BLaER1 treated with 17β-estradiol and CSF1 and Interleukin-3, amounts not matched to agents 10 nM and 100 nM (cell line): Measurements from ENCODE around the gene SRF.

Experiments used
- H3K27ac ChIP-seq, 11 experiments: shearing (Covaris generic); formaldehyde crosslinking; 2 replicates each; pipeline ENCODE4 v1.8.1; 2022
- H3K27me3 ChIP-seq, 11 experiments: shearing (Covaris generic); formaldehyde crosslinking; 2 replicates each; pipeline ENCODE4 v1.8.1; 2022
- H3K36me3 ChIP-seq, 11 experiments: shearing (Covaris generic); formaldehyde crosslinking; 2 replicates each; pipeline ENCODE4 v1.8.1; 2022
- H3K4me1 ChIP-seq, 10 experiments: shearing (Covaris generic); formaldehyde crosslinking; 2 replicates each; pipeline ENCODE4 v1.8.1; 2022
- H3K4me2 ChIP-seq, 11 experiments: shearing (Covaris generic); formaldehyde crosslinking; 2 replicates each; pipeline ENCODE4 v1.8.1; 2022
- H3K4me3 ChIP-seq, 10 experiments: shearing (Covaris generic); formaldehyde crosslinking; 2 replicates each; pipeline ENCODE4 v1.8.1; 2022
- H3K9ac ChIP-seq, 11 experiments: shearing (Covaris generic); formaldehyde crosslinking; 2 replicates each; pipeline ENCODE4 v1.8.1; 2022
- H3K9me3 ChIP-seq, 11 experiments: shearing (Covaris generic); formaldehyde crosslinking; replicated peaks in 1 of 11; 2 replicates each; pipeline ENCODE4 v1.8.1; 2022
- H4K20me1 ChIP-seq, 11 experiments: shearing (Covaris generic); formaldehyde crosslinking; 2 replicates each; pipeline ENCODE4 v1.8.1; 2022
- Cebpa-rat ChIP-seq, 11 experiments: shearing (Covaris generic); IDR thresholded peaks; 2 replicates each; pipeline ENCODE4 v1.8.1; 2022

Gene SRF

DNA sequence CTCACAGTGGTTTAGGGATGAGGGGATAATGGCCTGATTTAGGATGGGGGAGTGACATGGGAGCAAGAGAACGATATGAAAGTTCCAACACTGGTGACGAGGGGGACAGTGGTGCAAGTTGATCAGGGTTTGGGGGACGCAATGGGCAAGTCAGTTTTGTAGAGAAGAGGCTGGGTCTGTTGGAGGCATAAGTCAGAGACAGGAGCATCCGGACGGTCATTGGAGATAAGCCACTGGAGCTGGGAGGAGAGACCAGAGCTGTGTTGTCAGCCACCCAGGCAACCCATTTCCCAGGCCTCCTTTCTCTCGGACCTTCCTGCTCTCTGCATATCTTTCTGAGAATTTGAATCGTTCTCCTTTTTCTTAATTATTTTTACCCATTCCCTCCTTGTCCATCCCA is 48.7 kb downstream of the SRF start:
- Histone ChIP-seq H3K27ac (no peak overlapping the region), H3K27me3 (no peaks in the 10 kb centered on the region), H3K9ac (no peak overlapping the region), H3K9me3 (no peaks in the 10 kb centered on the region), H3K4me1 (peaks cover 12 to 37% (median 15%) of the 10 kb centered on the region in 10 experiments), H3K36me3 (peaks cover 50 to 82% (median 66%) of the 10 kb centered on the region in 11 experiments), H3K4me2 (no peak overlapping the region), H4K20me1 (no peaks in the 10 kb centered on the region), H3K4me3 (no peak overlapping the region)
- TF ChIP-seq Cebpa-rat (IDR thresholded peaks at IDR 0.05): no peak

- Histone ChIP-seq H3K4me1 (peaks cover 19 to 43% (median 22%) of the 10 kb centered on the region in 10 experiments), H3K36me3 (peaks cover 48 to 80% (median 60%) of the 10 kb centered on the region in 11 experiments), H3K9ac (no peak overlapping the region), H3K9me3 (no peaks in the 10 kb centered on the region), H3K27me3 (no peaks in the 10 kb centered on the region), H3K27ac (no peak overlapping the region), H4K20me1 (no peaks in the 10 kb centered on the region), H3K4me2 (peak overlapping the region in 2 of 11 experiments; percentile 37 to 53; a peak in 3 of 22 replicates), H3K4me3 (no peak overlapping the region)
- TF ChIP-seq Cebpa-rat (IDR thresholded peaks at IDR 0.05): no peak
Observed at GRCh38 chr6:43220439-43220951, 49.4 kb downstream of the SRF start.

- Histone ChIP-seq H3K9ac (peak overlapping the region in 1 of 11 experiments; percentile 32; a peak in 1 of 22 replicates), H3K27ac (peak overlapping the region in 1 of 11 experiments; percentile 10; a peak in 1 of 22 replicates), H4K20me1 (no peaks in the 10 kb centered on the region; a peak in 1 of 22 replicates), H3K4me1 (peaks cover 25 to 52% (median 28%) of the 10 kb centered on the region in 10 experiments), H3K4me3 (no peak overlapping the region), H3K27me3 (no peaks in the 10 kb centered on the region), H3K4me2 (peak overlapping the region in 3 of 11 experiments; percentile 10 to 53 (median 37); a peak in 3 of 22 replicates), H3K36me3 (peaks cover 42 to 80% (median 59%) of the 10 kb centered on the region in 11 experiments), H3K9me3 (no peaks in the 10 kb centered on the region)
- TF ChIP-seq Cebpa-rat (IDR thresholded peaks at IDR 0.05): no peak
Observed at GRCh38 chr6:43221046-43221972, 50.2 kb downstream of the SRF start.

GRCh38 chr6:43222418-43223059 is 51.5 kb downstream of the SRF start:
- Histone ChIP-seq H3K36me3 (peaks cover 32 to 72% (median 47%) of the 10 kb centered on the region in 11 experiments), H3K9ac (no peak overlapping the region; a peak in 1 of 22 replicates), H3K4me2 (no peak overlapping the region), H3K9me3 (no peaks in the 10 kb centered on the region), H3K4me1 (peaks cover 25 to 64% (median 30%) of the 10 kb centered on the region in 10 experiments), H3K27me3 (no peaks in the 10 kb centered on the region), H4K20me1 (no peaks in the 10 kb centered on the region; a peak in 1 of 22 replicates), H3K27ac (no peak overlapping the region), H3K4me3 (no peak overlapping the region)
- TF ChIP-seq Cebpa-rat (IDR thresholded peaks at IDR 0.05): no peak

- H3K9ac ChIP-seq: no peak overlapping the region
- peak overlapping the region in 3 of 11 experiments; percentile 86 to 91 (median 88); a peak in 5 of 22 replicates for H3K4me2 ChIP-seq
- peaks cover 29 to 70% (median 34%) of the 10 kb centered on the region in 10 experiments for H3K4me1 ChIP-seq
- no peaks in the 10 kb centered on the region for H3K9me3 ChIP-seq
- TF ChIP-seq Cebpa-rat (IDR thresholded peaks at IDR 0.05): no peak
- no peaks in the 10 kb centered on the region; a peak in 1 of 22 replicates for H4K20me1 ChIP-seq
- H3K4me3 ChIP-seq: no peak overlapping the region
- H3K27ac ChIP-seq: peak overlapping the region in 2 of 11 experiments; percentile 75 to 83; a peak in 2 of 22 replicates
- H3K27me3 ChIP-seq: no peaks in the 10 kb centered on the region
- peaks cover 27 to 68% (median 44%) of the 10 kb centered on the region in 11 experiments for H3K36me3 ChIP-seq
Observed at GRCh38 chr6:43223175-43223574, 52.1 kb downstream of the SRF start.

DNA sequence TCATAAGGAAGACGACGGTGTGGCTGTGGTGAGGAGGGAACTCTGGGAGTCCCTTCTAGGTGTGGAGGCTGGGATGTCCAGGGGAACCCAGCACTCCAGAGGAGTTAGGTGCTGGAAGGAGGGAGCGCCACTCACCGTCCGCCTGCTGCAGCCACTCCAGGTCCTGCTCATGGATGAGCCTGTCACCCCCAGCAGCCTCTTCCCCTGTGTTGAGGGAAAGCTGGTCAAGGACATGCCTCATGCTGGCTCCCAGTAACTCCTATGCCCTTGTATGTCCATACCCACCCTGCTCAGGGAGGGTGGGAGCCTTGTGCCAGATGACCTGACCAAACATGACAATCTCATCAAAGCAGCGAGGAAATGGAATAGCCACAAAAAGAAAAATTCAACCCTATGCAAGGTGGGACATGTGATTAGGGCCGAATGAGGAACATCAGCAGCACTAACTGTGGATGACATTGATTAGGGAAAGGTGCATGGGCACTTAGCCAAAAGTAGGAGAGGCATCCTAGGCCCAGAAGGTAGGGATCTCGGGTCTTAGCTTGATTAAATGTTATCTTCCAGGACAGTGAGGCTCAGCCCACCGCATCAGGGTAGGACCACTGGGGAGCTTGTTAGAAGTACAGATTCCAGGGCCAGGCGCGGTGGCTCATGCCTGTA is 55.3 kb downstream of the SRF start:
- no peaks in the 10 kb centered on the region for H3K9me3 ChIP-seq
- H3K9ac ChIP-seq: peak overlapping the region in 3 of 11 experiments; percentile 46 to 57 (median 51); a peak in 3 of 22 replicates
- peaks cover 34 to 68% (median 47%) of the 10 kb centered on the region in 10 experiments for H3K4me1 ChIP-seq
- no peaks in the 10 kb centered on the region for H3K27me3 ChIP-seq
- H3K4me2 ChIP-seq: peak overlapping the region in 6 of 11 experiments; percentile 56 to 91 (median 80); a peak in 9 of 22 replicates
- H3K27ac ChIP-seq: peak overlapping the region in 8 of 11 experiments; percentile 9 to 83 (median 50); a peak in 10 of 22 replicates
- no peak for TF ChIP-seq Cebpa-rat (IDR thresholded peaks at IDR 0.05)
- H4K20me1 ChIP-seq: no peaks in the 10 kb centered on the region; a peak in 1 of 22 replicates
- H3K4me3 ChIP-seq: no peak overlapping the region
- peaks cover 16 to 39% (median 28%) of the 10 kb centered on the region in 11 experiments for H3K36me3 ChIP-seq

DNA sequence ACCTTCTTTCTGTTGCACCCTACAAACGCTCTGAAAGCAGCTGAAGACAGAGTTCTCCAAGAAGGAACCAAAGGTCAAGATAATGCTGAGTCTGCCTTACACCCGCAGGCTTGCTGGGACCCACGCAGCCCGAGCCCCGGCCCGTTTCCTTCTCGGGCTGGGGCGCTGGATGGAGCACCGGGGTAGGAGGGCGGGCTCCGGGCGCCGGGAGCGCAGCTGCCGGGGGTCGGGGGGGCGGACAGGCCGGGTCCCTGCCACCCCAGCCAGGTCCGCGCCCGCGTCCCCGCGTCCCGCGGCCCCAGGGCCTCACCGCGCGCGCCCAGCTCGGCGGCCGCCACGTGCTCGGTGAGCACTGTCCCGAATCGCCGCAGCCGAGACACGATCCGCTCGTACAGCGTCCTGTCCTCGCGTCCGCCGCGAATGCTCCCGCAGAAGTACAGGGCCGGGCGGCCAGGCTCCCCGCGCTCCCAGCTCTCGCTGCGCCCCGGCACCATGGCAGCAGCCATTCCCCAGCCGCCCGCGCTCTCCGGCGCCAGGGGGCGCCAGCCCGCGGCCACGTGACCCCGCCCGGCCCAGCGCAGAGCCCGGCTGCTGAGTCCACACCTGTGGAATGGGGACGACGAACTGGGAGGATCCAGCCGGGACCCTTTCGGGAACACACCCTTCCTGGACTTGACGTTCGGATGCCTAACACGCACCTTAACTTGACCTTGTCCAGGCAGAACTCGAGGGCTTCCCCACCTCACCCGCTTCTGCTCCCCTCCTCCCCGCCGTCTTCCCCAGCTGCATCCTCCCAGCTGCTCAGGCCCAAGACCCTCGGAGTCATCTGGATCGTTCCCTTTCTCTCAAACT is 58.1 kb downstream of the SRF start, which contains the start of gene DNPH1:
Gene DNPH1, minus strand, starts transcription at position 531 of the 852 bp plus-strand sequence. Its CDS starts 25 bp downstream, at position 506.
- Histone ChIP-seq H3K27me3 (no peaks in the 10 kb centered on the region), H3K9me3 (no peaks in the 10 kb centered on the region), H3K4me1 (peaks cover 28 to 48% (median 39%) of the 10 kb centered on the region in 10 experiments), H3K4me3 (peak within 1 kb of the TSS; percentile 54 to 86 (median 72)), H3K4me2 (peak within 1 kb of the TSS; percentile 75 to 94 (median 87)), H3K9ac (peak within 1 kb of the TSS; percentile 81 to 93 (median 88)), H3K27ac (peak within 1 kb of the TSS; percentile 58 to 92 (median 84)), H4K20me1 (no peaks in the 10 kb centered on the region; a peak in 1 of 22 replicates), H3K36me3 (peaks cover 0 to 18% (median 8%) of the 10 kb centered on the region in 11 experiments; a peak in 11 of 22 replicates)
- no peak for TF ChIP-seq Cebpa-rat (IDR thresholded peaks at IDR 0.05)
